Measurements from ENCODE around the gene ANKRD11.
"Not testable (repeated sequence)": the region's sequence is repeated elsewhere in the genome, so short reads cannot be mapped to it uniquely, and the experiment has no call there.

ANKRD11 gene

DNA sequence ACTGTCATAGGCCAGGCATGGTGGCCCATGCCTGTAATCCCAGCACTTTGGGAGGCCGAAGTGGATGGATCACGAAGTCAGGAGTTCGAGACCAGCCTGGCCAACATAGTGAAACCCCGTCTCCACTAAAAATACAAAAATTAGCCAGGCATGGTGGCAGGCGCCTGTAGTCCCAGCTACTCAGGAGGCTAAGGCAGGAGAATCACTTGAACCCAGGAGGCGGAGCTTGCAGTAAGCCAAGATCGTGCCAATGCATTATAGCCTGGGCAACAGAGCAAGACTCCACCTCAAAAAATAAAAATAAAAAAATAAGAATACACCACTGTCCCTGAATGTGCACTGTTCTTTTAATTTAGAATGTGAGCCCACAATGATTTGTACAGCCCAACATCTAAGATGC is 61.8 kb downstream of the ANKRD11 start:
- not testable (repeated sequence) for DNase-seq (ENCODE audit: low spot score)

DNA sequence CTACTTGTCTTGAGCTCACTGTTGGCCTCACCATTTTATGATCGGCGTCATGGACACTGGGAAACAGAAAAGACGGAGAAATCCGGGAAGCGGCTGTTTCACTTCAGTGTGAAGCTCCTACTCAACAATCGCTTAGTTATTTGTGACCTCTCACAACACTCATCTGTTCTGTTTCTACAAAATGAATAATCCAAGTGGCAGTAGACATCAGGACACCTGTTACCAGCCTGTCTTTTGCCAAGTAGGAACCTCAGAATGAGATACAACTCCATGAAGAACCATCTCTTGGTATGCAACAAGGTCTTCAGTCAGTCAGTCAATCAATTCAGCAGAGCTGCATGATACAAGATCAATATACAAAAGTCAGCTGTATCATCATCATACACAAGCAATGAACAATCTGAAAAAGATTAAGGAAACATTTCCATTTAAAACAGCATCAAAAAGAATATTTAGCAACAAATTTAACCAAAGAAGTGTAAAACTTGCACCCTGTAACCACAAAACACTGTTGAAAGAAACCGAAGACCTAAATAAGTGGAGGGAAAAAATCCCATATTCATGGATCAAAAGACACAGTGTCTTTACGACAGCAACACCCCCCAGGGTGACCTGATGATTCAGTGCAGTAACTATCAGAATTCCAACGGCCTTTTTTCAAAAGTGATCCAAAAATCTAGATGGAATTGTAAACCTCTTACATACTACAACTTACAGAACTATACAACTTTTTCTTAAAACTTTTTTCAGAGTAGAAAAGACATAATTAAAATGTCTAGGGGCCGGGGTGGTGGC is 63.4 kb downstream of the ANKRD11 start:
- no peak for DNase-seq (ENCODE audit: low spot score)

DNA sequence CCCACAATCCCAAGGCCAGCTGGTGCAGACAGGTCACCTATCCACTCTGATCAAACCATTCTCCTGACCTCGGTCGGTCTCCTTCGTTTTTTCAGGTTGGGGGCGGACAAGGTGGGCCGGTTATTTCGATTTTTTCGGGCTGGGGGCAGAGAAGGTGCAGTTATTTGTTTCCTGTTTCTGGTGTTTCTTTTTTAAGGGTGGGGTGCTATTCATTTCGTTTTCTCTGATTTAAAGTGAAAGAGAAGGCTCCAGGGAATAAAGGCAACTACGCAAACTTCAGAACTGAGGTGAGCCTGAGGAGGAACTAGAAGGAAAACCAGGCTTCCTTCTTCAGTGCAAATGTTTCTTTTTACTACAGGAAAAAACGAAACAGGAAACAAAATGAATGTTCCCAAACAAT is 64.8 kb downstream of the ANKRD11 start:
- no peak for DNase-seq (ENCODE audit: low spot score)

DNA sequence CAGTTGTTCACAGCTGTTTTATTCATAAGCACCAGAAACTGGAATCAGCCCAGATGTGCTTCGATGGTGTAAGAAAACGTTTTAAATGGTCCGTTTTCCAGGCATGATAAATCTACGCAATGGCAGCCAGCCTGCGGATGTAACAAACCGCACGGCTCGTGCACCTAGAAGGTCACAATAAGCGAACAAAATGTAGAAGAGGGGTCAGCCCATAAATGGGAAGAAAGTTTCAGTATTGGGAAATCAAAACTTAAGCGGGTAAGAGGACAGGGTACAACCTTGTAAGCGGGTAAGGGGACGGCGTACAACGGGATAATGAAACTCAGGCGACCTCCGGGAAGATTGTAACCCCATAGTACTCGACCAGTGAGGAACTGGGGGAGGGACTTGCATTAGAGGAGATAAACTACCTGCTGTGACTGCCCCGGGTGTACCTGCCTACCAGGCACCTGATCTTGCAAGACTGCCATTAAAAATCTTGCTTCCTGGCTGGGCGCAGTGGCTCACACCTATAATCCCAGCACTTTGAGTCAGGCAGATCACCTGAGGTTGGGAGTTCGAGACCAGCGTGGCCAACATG is 66.6 kb downstream of the ANKRD11 start:
- no peak for DNase-seq (ENCODE audit: low spot score)

DNA sequence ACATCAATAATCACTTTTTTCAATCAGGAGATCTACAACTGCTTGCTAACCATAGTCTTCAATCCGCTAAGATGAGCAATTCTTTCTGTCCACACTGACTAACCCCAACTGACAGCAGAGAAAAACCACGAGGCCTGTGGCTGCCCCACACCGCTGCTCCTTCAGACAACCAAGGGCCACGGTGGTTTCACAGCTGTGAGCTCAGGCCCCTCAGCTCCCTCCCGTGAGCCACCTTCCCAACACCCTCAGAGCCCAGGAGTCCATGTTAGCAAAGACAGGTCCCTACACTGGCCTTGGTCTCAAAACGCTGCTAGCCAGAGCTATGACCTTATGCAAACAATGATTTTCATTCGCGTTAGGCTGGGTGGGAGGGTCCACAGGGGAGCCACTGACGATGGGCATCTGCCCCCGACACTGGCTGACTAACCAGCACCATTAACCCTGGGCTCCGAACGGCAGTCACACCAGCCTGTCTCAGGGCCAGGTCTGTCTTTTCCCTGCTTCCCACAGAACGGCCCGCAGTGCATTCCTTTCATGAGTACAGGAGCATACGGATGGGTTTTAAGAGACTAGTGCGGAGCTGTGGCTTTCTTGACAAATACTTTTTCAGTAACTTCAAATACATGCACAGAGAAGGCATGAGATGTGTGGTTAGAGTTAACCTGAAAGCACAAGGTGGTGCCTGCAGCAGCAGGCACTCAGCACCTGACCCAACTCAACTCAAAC is 67.3 kb downstream of the ANKRD11 start:
- no peak for DNase-seq (ENCODE audit: low spot score)

DNA sequence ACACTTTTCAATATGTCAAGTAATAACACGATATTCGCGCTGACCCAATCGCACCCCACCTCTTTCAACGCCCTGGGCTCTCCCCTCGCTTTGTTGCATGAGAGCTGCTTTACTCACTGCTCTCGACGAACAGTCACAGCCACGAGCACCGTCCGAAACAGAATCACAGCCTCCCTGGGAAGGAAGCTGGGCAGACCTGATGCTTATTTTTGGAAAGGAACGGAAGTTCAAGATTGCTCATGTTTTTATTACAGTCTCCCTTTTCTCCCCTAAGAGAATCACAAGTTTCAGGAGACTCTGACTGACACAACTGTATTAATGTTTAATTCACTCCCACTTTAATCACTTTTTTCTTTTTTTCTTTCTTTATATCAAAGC is 67.8 kb downstream of the ANKRD11 start:
- DNase-seq (ENCODE audit: low spot score): no peak

DNA sequence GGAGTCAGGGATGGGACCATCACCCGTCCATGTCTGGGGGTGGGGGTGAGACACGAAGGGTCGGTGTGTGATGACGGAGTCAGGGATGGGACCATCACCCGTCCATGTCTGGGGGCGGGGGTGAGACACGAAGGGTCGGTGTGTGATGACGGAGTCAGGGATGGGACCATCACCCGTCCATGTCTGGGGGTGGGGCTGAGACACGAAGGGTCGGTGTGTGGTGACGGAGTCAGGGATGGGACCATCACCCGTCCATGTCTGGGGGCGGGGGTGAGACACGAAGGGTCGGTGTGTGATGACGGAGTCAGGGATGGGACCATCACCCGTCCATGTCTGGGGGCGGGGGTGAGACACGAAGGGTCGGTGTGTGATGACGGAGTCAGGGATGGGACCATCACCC is 69.1 kb downstream of the ANKRD11 start:
- not testable (repeated sequence) for DNase-seq (ENCODE audit: low spot score)

DNA sequence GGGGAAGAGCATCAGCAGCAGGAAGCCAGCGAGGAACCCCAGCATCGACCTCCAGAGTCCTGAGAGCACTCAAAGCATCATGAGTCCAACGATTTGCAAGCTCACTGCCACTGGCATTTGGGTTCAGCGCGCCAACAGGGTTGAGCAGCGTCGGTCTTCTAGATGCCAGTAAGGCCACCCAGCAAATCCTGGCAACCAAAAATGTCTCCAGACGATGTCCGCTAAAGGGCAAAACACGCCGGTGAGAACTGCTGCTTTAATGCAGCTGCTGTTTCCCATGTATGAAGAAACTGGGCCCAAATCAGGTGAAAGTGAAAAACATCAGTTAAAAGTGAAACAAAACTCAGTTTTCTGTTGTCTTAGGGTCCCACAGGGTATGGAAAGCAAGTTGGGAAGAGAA is 70.2 kb downstream of the ANKRD11 start:
- DNase-seq (ENCODE audit: low spot score): no peak

DNA sequence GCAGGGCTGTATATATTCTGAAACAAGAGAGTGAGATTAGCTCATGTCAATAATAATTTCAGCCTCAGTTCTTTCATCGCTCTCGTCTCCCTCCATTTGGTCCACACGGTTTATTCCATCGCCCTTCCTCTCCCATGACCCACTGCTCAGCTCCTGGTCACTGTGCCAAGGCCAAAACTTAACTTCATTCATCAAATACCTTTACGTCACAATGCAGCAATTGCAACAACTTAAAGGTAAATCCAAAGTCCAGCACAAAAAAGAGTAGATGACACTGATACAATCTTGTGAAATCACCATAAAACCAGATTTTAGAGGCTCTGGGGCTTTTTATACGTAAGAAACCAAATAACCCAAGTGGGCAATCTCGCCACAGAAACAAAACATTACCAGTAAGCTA is 72.0 kb downstream of the ANKRD11 start:
- no peak for DNase-seq (ENCODE audit: low spot score)

DNA sequence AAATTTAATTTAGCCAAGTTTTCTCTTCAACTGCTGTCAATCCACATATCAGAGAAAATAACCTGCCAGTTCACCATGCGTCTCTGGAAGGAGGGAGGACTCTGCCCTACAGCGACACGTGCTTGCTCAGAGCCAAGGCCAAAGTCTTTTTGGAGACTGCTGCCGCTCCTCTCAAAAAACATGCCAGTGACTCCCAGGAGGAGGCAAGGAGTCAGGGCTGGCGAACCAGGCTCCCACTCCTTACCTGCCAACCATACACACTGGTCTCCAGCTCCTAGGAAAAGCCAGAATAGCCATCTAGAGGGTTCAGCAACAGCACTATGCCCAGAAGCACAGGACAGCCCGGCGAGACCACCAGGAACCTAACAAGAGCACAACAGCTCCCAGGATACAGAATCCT is 73.0 kb downstream of the ANKRD11 start:
- no peak for DNase-seq (ENCODE audit: low spot score)

DNA sequence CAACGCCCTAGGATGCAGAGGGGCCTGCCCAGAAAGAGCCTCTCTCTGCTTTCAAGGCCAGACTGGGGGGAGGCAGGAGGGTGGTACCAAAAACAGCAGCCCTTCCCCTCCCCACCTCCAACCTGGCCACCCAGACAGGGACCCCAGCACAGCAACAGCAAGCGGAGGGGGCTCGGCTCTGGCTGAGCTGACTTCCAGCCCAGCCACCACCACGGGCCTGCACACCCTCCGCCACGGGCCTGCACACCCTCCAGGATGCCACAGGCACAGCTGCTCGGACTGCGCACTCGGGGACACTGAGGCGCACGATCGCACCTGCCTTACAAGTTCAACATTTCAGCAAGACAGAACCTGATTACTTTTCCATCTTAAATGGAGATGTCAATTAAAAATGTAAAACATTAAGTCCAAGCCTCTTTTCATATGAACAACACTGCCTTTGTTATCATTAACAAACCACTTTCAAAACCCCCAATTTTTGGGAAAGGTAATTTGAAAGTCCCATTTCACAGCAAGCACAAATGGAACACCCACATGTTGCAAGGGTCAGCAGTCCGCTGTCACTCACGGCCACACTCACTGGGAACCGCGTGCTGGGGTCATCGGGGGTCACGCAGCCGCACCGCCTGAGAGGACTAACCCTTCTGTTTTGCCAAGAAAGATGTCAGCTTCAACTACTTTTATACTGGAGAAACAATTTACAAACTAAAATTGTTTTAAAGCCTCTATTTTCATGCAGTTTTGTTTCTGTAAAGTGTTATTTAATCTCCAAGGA is 76.4 kb downstream of the ANKRD11 start:
- no peak for DNase-seq (ENCODE audit: low spot score)

DNA sequence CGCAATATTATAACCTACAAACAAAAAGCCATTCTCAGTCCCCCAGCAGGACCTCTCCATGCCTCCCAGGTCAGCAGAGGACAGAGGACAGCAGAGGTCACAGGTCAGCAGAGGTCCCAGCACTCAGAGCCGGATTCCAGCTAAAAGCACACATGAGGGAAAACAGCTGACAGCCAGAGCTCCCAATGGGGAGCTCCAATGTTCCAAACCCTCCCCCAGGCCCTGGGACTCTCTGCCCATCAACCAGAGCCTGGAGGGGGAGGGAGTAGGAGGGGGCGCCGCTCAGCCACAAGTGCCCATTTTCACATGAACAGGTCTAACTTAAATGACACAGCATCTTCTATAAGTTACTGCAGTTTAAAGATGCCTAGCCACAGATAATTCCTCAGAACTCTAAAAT is 77.5 kb downstream of the ANKRD11 start:
- DNase-seq (ENCODE audit: low spot score): no peak

DNA sequence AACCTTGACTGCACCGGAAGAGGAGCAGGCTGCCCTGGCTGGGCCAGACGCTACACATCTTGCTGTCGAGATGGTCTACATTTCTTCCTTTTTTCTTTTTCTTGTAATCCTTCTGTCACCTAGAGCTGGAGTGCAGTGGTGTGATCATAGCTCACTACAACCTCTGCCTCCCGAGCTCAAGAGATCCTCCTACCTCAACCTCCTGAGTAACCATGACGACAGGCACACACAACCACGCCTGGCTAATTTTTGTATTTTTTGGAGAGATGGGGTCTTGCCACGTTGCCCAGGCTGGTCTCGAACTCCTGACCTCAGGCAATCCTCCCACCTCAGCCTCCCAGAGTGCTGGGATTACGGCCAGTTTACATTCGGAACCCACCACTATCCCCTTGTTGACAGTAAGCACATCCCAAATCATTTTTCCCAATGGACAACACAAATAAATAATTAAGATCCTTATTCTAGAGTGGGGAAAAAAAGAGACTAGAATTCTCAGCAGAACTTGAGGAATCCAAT is 79.0 kb downstream of the ANKRD11 start:
- no peak for DNase-seq (ENCODE audit: low spot score)

DNA sequence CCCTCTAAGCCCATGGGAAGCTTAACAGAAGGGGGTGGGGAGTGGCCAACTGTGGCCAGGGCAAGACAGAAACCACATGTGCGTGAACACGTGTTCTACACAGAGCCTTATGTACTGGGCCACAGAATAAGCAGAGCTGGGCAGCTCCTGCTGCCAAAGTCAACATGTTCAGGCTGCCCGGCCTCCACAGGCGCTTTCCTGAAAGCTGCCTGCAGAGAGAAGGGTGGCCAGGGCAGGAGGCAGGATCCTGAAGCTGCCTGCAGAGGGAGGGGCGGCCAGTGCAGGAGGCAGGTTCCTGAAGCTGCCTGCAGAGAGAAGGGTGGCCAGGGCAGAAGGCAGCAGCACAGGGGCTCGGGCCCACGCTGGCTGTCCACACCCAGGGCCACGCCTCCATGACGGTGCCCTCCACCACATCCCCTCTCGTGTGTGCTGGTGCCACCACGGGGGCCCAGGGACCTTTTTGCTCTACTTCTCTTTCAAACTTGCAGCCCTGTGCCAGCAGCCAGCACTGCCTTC is 79.5 kb downstream of the ANKRD11 start:
- DNase-seq (ENCODE audit: low spot score): peak; percentile 74

DNA sequence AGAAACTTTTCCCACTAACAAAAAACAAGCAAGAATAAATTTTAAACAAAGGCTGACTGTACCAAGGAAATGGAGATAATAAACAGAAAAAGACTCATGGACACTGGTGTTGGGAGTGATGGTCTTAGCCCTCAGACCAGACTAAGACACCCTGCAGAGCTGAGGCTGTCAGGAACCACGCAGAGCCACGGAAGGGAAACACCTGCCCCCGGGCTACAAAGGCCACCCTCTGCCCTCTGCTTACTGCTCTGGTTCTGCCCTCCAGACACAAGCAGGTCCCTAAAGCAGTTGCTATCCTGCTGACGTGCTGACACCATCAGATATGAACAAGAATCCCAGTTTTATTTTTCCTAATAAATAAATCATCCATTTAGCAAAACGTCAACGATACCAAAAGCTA is 80.0 kb downstream of the ANKRD11 start:
- DNase-seq (ENCODE audit: low spot score): no peak

DNA sequence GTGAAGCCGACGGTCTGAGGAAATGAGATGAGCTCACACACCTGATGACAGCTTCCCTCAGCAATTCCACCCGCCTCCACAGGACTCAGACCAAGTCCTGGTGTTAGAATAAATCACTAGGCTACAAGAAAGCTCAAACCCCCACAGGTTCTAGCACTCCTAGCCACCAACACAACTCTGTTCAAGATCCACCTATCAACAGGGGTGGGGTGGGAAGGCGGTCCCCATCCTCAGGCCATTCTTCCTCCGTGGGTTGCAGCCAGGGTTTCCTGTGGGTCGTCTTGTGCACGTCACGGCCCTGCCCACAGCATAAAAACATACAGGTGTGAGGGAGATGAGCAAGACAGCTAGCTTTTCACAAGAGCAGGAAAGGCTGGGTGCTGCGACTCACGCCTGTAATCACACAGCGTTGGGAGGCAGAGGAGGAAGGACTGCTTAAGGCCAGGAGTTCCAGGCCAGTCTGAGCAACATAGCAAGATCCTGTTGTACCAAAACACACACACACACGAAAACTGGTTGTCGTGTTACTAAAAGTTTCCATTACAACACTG is 81.1 kb downstream of the ANKRD11 start:
- no peak for DNase-seq (ENCODE audit: low spot score)

DNA sequence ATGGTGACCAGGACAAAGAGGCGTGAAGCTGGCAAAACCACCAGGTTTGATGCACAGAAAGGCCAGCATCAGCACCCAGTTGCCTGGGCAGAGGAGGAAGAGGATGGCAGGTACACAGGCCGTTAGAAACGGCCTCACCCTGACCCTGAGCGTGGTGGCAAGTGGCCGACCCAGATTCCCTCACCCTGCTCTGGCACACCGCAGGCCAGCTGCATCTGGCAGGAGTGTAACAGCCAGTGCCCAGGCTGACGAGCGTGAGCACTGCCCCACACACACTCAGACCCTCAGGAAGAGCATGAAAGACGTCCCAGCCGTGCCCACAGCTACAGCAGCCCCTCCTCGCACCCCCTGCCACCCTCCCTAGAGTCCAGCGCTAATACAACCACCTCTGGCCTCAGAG is 82.0 kb downstream of the ANKRD11 start:
- no peak for DNase-seq (ENCODE audit: low spot score)

DNA sequence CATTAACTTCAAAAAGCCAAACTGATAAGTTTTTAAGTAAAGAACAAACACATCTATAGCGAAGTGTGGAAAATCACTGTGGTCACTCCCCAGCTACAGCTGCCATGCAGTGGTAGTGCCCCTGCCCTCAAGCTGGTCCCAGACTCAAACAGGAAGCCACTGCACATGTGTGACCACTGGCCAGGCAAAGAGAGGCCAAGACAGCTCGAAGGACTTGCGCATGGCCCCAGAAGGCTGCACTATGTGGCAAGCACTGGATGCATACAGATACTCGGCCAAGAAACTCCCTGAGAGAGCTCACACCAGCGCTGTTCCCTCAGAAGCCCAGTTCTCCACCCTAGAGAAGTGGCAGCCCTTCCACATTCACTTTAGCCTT is 82.4 kb downstream of the ANKRD11 start:
- DNase-seq (ENCODE audit: low spot score): no peak

DNA sequence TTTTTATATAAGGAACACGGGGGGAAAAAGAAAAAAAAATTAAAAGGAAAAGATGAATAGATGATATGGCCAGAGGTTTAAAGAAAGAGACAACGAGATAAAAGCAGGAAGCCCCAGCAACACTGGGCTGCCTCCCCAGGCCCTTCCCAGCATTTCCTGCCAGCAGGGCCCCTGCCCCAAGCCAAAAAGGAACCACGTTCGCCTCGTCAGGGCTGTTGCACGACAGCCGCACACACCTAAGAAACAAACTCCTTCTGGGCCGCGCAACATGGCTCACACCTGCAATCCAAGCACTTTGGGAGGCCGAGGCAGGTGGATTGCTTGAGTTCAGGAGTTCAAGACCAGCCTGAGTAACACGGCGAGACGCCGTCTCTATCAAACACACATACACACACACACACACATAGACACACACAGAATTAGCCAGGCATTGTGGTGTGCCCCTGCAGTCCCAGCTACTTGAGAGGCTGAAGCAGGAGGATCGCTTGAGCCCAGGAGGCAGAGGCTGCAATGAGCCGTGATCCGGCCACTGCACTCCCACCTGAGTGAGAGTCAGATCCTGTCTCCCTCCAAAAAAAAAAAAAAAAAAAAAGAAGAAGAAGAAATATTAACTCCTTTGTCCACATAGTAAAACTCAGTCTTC is 83.0 kb downstream of the ANKRD11 start:
- DNase-seq (ENCODE audit: low spot score): no peak

DNA sequence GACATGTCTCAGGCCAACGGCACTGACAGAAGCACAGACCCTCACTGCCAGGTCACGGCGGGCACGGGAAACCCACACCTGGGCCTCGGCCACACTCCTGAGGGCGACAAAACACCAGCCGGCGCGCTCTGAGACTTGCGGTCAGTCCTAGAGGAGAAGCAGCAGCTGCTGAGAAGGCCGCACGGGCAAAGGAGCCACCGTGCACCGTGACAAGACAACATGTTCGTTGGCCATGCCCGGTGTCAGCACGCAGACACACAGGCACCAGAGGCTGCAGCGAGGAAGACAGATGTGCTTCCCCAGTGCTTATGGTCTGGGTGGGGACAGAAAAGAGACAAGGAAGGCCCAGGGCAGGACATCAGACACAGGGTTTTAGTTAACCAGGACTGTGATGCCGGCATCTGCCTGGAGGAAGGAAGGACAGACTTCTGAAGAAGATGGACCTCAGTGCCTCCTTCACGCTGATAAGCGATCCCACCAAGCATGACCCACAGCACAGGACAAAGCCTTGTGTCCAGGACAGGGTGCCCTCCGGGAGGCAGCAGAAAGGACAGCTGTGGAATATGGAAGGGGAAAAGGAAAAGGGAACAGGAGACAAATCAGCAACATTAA is 84.0 kb downstream of the ANKRD11 start:
- DNase-seq (ENCODE audit: low spot score): no peak

DNA sequence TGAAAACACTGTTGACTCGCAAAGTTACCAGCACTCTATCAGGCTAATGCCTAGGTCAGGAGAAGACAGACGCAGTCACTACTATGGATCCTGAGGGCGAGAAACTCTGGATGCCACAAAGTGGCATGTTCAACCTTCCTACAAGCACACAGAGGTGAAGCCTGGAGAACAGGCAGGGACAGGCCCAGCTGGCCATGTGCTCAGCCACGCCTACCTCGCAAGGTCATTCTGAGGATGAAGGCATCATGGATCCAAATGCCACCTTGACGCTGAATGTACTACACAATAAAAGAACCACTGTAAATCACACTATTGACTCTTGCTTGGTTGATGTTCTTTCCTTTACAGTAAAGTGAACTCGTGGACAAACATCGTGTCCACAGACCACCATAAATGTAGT is 85.8 kb downstream of the ANKRD11 start:
- no peak for DNase-seq (ENCODE audit: low spot score)
